Tibial artery (tissue), 4 donors: Measurements from ENCODE around the gene ULK2.
A peak's percentile ranks its signal among the peaks of the same experiment; 100 is the strongest.

Source experiments
- DNase-seq, 2 donors: peaks; one replicate each; pipeline ENCODE4 v3.0.0-alpha.2; 2019
- H3K27ac ChIP-seq, 2 donors: fragments of 200-600 bp; sonication (generic) in 1 of 2; 1 replicate in 1 of 2; 2 replicates in 1 of 2; pipeline ENCODE4 v1.5.1; 2018 to 2019; ENCODE audit warnings: mild to moderate bottlenecking in 1 of 2
- H3K27me3 ChIP-seq, 2 donors: fragments of 200-600 bp; sonication (generic) in 1 of 2; one replicate each; pipeline versions ENCODE4 v1.5.1 to v1.6.0; 2016 to 2019
- H3K36me3 ChIP-seq, 3 donors: fragments of 200-600 bp; sonication (generic) in 2 of 3; one replicate each; pipeline ENCODE4 v1.5.1; 2016 to 2019; ENCODE audit warnings: mild to moderate bottlenecking in 2 of 3
- H3K4me1 ChIP-seq, 4 donors: fragments of 200-600 bp; sonication (generic) in 2 of 4; 1 replicate in 3 of 4; 2 replicates in 1 of 4; pipeline ENCODE4 v1.5.1; 2016 to 2019
- H3K4me3 ChIP-seq, 2 donors: fragments of 200-600 bp; sonication (generic) in 1 of 2; 1 replicate in 1 of 2; 2 replicates in 1 of 2; pipeline ENCODE4 v1.5.1; 2018 to 2019; ENCODE audit warnings: mild to moderate bottlenecking in 2 of 2
- H3K9me3 ChIP-seq, 3 donors: fragments of 200-600 bp; sonication (generic) in 1 of 3; one replicate each; pipeline ENCODE4 v1.5.1; 2016 to 2019
- intact Hi-C: fragments of 100-400 bp; cut with DNase I; formaldehyde crosslinking; loops from one replicate; pipeline ENCODE4 v1.15.0; 2023; ENCODE audit warnings: low total_unique reads
- TF ChIP-seq, protein P1 (sequence below), 2 experiments: fragments of 200-600 bp in 1 of 2; fragments of 450-650 bp in 1 of 2; IDR thresholded peaks; one replicate each; pipeline ENCODE4 v1.5.1; 2017 to 2019; ENCODE audit warnings: antibody characterized with exemption in 2 of 2, mild to moderate bottlenecking in 1 of 2, moderate library complexity in 1 of 2

ULK2 gene

DNA sequence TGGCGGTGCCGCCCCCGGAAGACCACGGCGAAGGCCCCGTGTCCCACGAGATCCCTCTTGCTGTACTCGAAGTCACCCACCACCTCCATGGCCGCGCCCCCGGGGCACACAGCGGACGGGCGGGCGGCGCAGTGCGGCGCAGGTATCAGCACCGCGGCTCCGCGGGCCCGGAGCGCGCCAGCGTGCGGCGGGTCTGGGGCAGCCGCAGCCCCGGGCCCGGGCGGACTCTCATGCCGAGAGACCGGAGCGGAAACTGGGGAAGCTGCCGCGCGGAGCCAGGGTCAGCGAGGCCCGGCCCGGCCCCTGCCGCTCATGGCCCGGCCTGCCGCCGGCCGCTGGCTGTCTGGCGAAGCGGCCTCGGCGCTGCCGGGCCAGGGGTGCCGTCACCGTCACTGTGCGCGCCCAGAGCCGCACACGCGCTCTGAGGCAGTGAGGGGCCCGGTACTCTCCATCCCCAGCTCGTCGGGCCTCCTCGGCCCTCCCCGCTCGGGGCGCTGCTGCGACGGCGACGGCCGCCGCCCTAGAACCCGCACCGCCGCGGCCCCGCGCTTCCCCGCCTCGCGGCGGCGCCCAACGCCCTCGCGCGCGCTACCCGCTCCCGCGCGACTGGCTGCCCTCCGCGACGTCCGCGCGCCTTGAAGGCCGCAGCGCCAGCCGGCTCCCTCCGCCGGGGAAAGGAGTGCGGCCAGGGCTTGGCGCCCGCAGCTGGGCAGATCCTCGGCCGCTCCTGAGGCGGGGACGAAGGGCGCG, at the start of gene ULK2:
ULK2 (minus strand) TSS at position 608 of the 750 bp plus-strand sequence; CDS start at position 89, 519 bp downstream.
- H3K9me3 ChIP-seq, result no peaks in the 10 kb centered on the region
- H3K4me3 ChIP-seq, result peak within 1 kb of the TSS; percentile 76 to 87
- intact Hi-C loops, result no loop called here
- H3K27me3 ChIP-seq, result no peaks in the 10 kb centered on the region
- TF ChIP-seq, protein P1, sequence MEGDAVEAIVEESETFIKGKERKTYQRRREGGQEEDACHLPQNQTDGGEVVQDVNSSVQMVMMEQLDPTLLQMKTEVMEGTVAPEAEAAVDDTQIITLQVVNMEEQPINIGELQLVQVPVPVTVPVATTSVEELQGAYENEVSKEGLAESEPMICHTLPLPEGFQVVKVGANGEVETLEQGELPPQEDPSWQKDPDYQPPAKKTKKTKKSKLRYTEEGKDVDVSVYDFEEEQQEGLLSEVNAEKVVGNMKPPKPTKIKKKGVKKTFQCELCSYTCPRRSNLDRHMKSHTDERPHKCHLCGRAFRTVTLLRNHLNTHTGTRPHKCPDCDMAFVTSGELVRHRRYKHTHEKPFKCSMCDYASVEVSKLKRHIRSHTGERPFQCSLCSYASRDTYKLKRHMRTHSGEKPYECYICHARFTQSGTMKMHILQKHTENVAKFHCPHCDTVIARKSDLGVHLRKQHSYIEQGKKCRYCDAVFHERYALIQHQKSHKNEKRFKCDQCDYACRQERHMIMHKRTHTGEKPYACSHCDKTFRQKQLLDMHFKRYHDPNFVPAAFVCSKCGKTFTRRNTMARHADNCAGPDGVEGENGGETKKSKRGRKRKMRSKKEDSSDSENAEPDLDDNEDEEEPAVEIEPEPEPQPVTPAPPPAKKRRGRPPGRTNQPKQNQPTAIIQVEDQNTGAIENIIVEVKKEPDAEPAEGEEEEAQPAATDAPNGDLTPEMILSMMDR (IDR thresholded peaks at IDR 0.05), result no peak
- peaks cover 0 to 20% (median 9%) of the 10 kb centered on the region in 4 donors for H3K4me1 ChIP-seq
- H3K36me3 ChIP-seq, result peaks cover 0 to 7% (median 4%) of the 10 kb centered on the region in 3 donors
- peak; percentile 28 to 76 for DNase-seq
- H3K27ac ChIP-seq, result peak within 1 kb of the TSS; percentile 85 to 88

DNA sequence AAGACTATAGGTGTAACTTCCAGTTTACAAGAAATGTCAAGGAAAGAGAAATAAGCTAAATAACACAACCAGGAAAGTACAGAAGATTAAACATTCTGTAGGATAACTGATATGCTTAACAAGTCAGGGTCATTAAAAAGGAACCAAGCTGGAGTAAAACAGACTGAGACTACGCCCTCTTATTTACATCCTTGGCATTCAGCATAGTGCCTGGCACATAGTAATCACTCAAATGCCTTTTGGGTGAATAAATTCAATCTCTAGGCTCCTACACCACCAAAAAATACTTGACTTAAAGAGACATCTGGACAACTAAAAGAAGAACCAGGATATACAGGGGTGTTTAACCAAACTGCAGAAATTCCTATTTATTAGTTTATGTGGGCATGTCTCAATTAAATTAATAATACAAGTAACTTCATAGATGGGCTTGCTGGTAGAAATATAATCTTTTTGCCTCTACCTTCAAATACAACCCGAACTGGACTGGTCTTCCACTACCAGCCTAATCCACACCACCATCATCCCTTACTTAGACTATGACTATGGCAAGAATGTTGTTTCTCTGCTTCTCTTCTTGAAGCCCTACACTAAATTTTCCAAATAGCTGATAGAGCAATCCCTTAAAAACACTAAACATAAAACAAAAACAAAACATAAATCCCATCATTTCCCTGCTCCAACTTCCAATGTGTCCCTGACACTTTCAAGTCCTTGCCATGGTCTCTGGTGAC, 47.7 kb upstream of the ULK2 start:
- no peak for DNase-seq
- intact Hi-C loops, result no loop called here
- no peak overlapping the region for H3K27ac ChIP-seq
- TF ChIP-seq, protein P1 (IDR thresholded peaks at IDR 0.05), result no peak
- H3K4me3 ChIP-seq, result no peak overlapping the region
- H3K36me3 ChIP-seq, result peaks cover 64 to 96% (median 75%) of the 10 kb centered on the region in 3 donors
- H3K4me1 ChIP-seq, result no peaks in the 10 kb centered on the region
- no peaks in the 10 kb centered on the region for H3K9me3 ChIP-seq
- H3K27me3 ChIP-seq, result no peaks in the 10 kb centered on the region

DNA sequence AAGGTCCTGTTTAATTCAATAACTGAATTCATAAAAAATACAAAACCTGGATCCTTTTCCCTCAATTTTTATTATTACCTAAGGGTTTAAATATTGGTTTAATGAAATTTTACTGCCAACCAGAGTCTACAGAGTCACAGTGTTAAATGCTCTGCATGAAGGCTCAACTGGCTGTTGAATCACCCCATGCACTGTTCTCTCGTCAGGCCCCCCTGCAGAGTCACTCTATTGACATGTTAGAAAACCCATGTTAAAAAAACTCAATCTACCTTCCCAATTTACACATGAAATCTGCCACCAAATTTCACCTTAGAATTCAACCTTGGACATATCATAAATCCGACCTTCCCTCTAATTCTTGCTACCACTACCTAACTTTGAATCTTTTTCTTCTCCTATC, 43.3 kb upstream of the ULK2 start:
- H3K4me1 ChIP-seq, result no peaks in the 10 kb centered on the region
- H3K4me3 ChIP-seq, result no peak overlapping the region
- DNase-seq, result no peak
- no peak overlapping the region for H3K27ac ChIP-seq
- intact Hi-C loops, result no loop called here
- H3K9me3 ChIP-seq, result no peaks in the 10 kb centered on the region
- no peaks in the 10 kb centered on the region for H3K27me3 ChIP-seq
- peaks cover 55 to 91% (median 78%) of the 10 kb centered on the region in 3 donors for H3K36me3 ChIP-seq
- TF ChIP-seq, protein P1 (IDR thresholded peaks at IDR 0.05), result no peak

DNA sequence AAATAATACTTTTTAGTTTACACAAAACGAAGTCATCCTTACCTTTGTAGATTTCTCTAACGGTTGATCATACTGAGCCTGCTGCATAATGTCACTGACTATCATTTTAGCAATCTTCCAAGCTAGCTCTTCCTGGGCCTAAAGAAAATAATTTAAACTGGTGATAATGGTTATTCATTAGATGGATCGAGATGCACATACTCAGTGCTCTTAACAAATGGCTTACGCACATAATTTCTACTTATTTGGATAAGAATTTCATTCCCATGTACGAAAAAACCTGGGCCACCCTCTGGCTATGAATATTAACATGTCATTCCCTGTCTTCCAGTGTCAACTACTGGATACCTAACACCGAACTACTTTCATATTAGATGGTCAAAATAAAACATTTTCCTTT, 41.4 kb upstream of the ULK2 start:
- Histone ChIP-seq H3K27ac (no peak overlapping the region), H3K4me3 (no peak overlapping the region), H3K9me3 (no peaks in the 10 kb centered on the region), H3K36me3 (peaks cover 68 to 92% (median 84%) of the 10 kb centered on the region in 3 donors), H3K4me1 (no peaks in the 10 kb centered on the region), H3K27me3 (no peaks in the 10 kb centered on the region)
- TF ChIP-seq, protein P1 (IDR thresholded peaks at IDR 0.05), result no peak
- no peak for DNase-seq
- intact Hi-C loops, result no loop called here

DNA sequence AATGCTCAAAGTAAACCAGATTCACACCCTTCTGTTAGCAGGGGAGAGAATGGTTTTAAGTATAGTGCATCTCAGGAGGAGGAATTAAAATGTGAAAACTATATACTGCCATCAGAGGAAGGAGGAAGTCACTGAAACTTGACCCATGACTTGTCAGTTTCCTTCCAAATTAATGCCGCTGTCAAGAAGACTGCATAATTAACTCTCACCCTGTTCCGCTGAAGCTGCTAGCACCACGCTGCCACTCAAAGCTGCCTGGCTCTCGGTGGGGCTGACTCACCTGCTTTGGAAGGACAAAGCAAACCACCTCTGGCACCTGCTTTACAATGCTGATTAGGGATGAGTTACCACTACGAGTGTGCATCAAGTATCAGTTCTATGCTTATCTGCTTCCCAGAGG, 37.8 kb upstream of the ULK2 start:
- intact Hi-C loops, result no loop called here
- TF ChIP-seq, protein P1 (IDR thresholded peaks at IDR 0.05), result no peak
- peaks cover 60 to 90% (median 88%) of the 10 kb centered on the region in 3 donors for H3K36me3 ChIP-seq
- H3K4me1 ChIP-seq, result no peaks in the 10 kb centered on the region
- H3K27ac ChIP-seq, result no peak overlapping the region
- H3K4me3 ChIP-seq, result no peak overlapping the region
- H3K9me3 ChIP-seq, result no peaks in the 10 kb centered on the region
- no peaks in the 10 kb centered on the region for H3K27me3 ChIP-seq
- DNase-seq, result no peak
